Loucy (cell line): Measurements from ENCODE around the gene FBRSL1.

Experiments
- EZH2phosphoT487 ChIP-seq: fragments of 200-600 bp; IDR thresholded peaks from 2 replicates; pipeline ENCODE4 v1.6.1; 2018; ENCODE audit warnings: antibody characterized with exemption, mild to moderate bottlenecking, moderate library complexity, borderline replicate concordance
- TF ChIP-seq, protein P1 (sequence below): fragments of 200-600 bp; sonication (generic); conservative IDR thresholded peaks from 2 replicates; pipeline ENCODE4 v1.5.1; 2014; ENCODE audit warnings: mild to moderate bottlenecking, antibody characterized with exemption, low read length

DNA sequence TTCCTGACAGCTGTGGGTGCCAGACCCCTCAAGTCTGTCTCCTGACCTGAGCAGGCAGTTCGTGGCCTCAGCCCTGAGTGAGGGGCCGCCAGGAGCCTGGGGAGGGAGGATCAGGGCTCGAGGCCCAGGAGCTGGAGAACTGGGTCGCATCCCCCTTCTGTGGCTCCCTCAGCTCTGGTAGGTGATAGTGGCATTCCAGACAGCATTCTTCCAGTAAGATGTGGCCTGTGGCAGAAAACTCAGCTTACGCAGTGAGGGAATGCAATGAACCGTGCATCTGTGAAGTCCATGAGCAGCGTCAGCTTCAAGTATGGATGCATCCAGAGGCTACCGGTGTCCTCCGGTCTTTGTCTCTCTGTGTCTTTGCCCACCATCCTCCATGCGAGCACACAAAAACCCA lies 28.4 kb upstream of the FBRSL1 start:
- TF ChIP-seq, protein P1, sequence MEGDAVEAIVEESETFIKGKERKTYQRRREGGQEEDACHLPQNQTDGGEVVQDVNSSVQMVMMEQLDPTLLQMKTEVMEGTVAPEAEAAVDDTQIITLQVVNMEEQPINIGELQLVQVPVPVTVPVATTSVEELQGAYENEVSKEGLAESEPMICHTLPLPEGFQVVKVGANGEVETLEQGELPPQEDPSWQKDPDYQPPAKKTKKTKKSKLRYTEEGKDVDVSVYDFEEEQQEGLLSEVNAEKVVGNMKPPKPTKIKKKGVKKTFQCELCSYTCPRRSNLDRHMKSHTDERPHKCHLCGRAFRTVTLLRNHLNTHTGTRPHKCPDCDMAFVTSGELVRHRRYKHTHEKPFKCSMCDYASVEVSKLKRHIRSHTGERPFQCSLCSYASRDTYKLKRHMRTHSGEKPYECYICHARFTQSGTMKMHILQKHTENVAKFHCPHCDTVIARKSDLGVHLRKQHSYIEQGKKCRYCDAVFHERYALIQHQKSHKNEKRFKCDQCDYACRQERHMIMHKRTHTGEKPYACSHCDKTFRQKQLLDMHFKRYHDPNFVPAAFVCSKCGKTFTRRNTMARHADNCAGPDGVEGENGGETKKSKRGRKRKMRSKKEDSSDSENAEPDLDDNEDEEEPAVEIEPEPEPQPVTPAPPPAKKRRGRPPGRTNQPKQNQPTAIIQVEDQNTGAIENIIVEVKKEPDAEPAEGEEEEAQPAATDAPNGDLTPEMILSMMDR: no peak
- TF ChIP-seq EZH2phosphoT487: no peak
